ENCODE measurements around the gene FAF1. TPM values are rescaled to one million over a fixed set of nuclear protein-coding genes. Genes with fewer than 3 reads are reported as not detected.

FAF1 gene
- total RNA-seq, 1 experiment from 2014 or later = 73.2 TPM

- Histone ChIP-seq H3K9me3 (ENCODE audit: control insufficient read depth in 1 of 2, insufficient read depth in 1 of 2, low read depth in 1 of 2, low read length in 2 of 2) (no peaks in the 10 kb centered on the region), H3K36me3 (ENCODE audit: control insufficient read depth in 1 of 2, insufficient read depth in 2 of 2, low read length in 2 of 2) (no peaks in the 10 kb centered on the region), H3K4me3 (replicated peaks in 1 of 2; ENCODE audit: low read depth in 1 of 2, low read length in 2 of 2) (no peak overlapping the region), H3K27ac (ENCODE audit: low read depth, low read length) (no peak overlapping the region), H3K9me2 (ENCODE audit: insufficient read depth) (no peaks in the 10 kb centered on the region), H3K79me2 (ENCODE audit: insufficient read depth, low read length) (no peaks in the 10 kb centered on the region), H3K9ac (ENCODE audit: low read length) (no peak overlapping the region), H3K27me3 (ENCODE audit: insufficient read depth, low read length) (no peaks in the 10 kb centered on the region), H2AFZ (ENCODE audit: low read depth, low read length, poor library complexity, severe bottlenecking) (no peak overlapping the region), H3K4me2 (ENCODE audit: low read length) (no peak overlapping the region), H4K20me1 (ENCODE audit: insufficient read depth) (no peaks in the 10 kb centered on the region), H3K4me1 (ENCODE audit: control insufficient read depth in 1 of 2, insufficient read depth in 2 of 2, low read length in 2 of 2) (no peaks in the 10 kb centered on the region)
- DNase-seq (ENCODE audit: low read depth, low spot score) (no peak), ATAC-seq (no peak)
- no TSS peak for BruUV-seq (replicated peaks)
- RAD21 ChIA-PET (ENCODE audit: low non-redundant PET in 1 of 2, low total read pairs in 2 of 2, uncharacterized antibody in 2 of 2, unreplicated experiment in 2 of 2) = no interaction called here
- intact Hi-C loops (cut with micrococcal nuclease) = no loop called here
- CTCF ChIA-PET = no interaction called here
- POLR2A ChIA-PET = no interaction called here
- TF ChIP-seq MAX (IDR thresholded peaks at IDR 0.05) (no peak), EZH2phosphoT487 (IDR thresholded peaks at IDR 0.05; ENCODE audit: borderline replicate concordance) (no peak), RAD21 (IDR thresholded peaks at IDR 0.05; ENCODE audit: low read depth) (no peak), CEBPB (IDR thresholded peaks at IDR 0.05; ENCODE audit: low read depth) (no peak), EGR1 (IDR thresholded peaks at IDR 0.05; ENCODE audit: low read depth) (no peak), FOSL1 (IDR thresholded peaks at IDR 0.05; ENCODE audit: low read depth) (no peak), YY1 (IDR thresholded peaks at IDR 0.05; ENCODE audit: extremely low read depth, insufficient replicate concordance, low read depth, low read length) (no peak), CTCF (IDR thresholded peaks at IDR 0.05 in 2 of 3, conservative IDR thresholded peaks at IDR 0.05 in 1 of 3; ENCODE audit: borderline replicate concordance in 1 of 3, insufficient read depth in 1 of 3, low read depth in 2 of 3, low read length in 2 of 3) (no peak), SP1 (IDR thresholded peaks at IDR 0.05; ENCODE audit: low read depth) (no peak), CBX3 (IDR thresholded peaks at IDR 0.05; ENCODE audit: low read depth) (no peak), EZH2 (IDR thresholded peaks at IDR 0.05) (no peak), ELF1 (IDR thresholded peaks at IDR 0.05; ENCODE audit: borderline replicate concordance, low read depth) (no peak), ATF3 (IDR thresholded peaks at IDR 0.05) (no peak), ZFX (IDR thresholded peaks at IDR 0.05) (no peak), JUND (IDR thresholded peaks at IDR 0.05) (no peak), REST (IDR thresholded peaks at IDR 0.05; ENCODE audit: low read depth) (no peak), SIN3A (IDR thresholded peaks at IDR 0.05; ENCODE audit: low read depth) (no peak), ZNF274 (IDR thresholded peaks at IDR 0.05; ENCODE audit: low read depth, low read length) (no peak), SRF (IDR thresholded peaks at IDR 0.05; ENCODE audit: low read depth) (no peak), POLR2A (IDR thresholded peaks at IDR 0.05; ENCODE audit: borderline replicate concordance, extremely low read depth, insufficient read depth, insufficient read length) (no peak)
Measured at GRCh38 chr1:50415235-50416149, 544.6 kb downstream of the FAF1 start.
